Uterus (tissue), 2 donors: ENCODE results near the gene RECQL.

Experiments used
- POLR2A ChIP-seq, 2 donors: fragments of 450-650 bp; IDR thresholded peaks; one replicate each; pipeline ENCODE4 v1.6.1; 2016; ENCODE audit warnings: antibody characterized with exemption in 2 of 2, mild to moderate bottlenecking in 1 of 2, moderate library complexity in 1 of 2
- TF ChIP-seq, protein P1 (sequence below), 4 experiments: fragments of 200-600 bp in 2 of 4; fragments of 450-650 bp in 2 of 4; sonication (generic) in 2 of 4; IDR thresholded peaks; one replicate each; pipeline ENCODE4 v1.5.1; 2016 to 2019; ENCODE audit warnings: antibody characterized with exemption in 4 of 4, mild to moderate bottlenecking in 2 of 4, moderate library complexity in 1 of 4

DNA sequence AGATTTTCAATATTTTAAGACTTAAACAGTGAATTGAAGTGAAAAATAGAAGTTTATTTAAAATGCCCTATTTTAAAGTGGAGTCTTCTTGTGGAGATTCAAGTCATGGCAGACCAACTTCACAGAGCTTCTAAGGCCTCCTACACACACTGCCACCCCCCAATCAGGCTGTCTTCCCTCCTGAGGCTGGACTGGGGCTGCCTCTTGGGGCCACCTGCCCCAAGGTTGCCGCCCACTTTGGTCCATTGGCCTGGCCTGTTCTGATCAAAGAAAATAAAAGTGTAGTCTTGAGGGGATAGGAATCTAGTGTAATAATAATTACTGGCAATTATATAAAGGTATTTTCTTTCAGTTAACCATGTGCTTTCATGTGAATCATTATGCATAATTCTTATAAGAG lies 1.4 kb upstream of the RECQL start:
- TF ChIP-seq, protein P1, sequence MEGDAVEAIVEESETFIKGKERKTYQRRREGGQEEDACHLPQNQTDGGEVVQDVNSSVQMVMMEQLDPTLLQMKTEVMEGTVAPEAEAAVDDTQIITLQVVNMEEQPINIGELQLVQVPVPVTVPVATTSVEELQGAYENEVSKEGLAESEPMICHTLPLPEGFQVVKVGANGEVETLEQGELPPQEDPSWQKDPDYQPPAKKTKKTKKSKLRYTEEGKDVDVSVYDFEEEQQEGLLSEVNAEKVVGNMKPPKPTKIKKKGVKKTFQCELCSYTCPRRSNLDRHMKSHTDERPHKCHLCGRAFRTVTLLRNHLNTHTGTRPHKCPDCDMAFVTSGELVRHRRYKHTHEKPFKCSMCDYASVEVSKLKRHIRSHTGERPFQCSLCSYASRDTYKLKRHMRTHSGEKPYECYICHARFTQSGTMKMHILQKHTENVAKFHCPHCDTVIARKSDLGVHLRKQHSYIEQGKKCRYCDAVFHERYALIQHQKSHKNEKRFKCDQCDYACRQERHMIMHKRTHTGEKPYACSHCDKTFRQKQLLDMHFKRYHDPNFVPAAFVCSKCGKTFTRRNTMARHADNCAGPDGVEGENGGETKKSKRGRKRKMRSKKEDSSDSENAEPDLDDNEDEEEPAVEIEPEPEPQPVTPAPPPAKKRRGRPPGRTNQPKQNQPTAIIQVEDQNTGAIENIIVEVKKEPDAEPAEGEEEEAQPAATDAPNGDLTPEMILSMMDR (IDR thresholded peaks at IDR 0.05): no peak
- no peak for TF ChIP-seq POLR2A (IDR thresholded peaks at IDR 0.05)
